GM12878 (cell line): ENCODE measurements around the gene DCP1A. TPM values are rescaled to one million over a fixed set of nuclear protein-coding genes. Genes with fewer than 3 reads are reported as not detected.

Experiments
- ATAC-seq: fragments of 200-7000 bp; cut with Tn5 transposase; 3 replicates; pipeline ENCODE4 v1.9.1; 2020; ENCODE audit warnings: mild to moderate bottlenecking, moderate library complexity
- BruUV-seq: library from RNA; stranded (reverse); fragments of 400-500 nt; replicated peaks from 2 replicates; lab custom pipeline; 2021; lab: Mats Ljungman, UMichigan
- CTCF ChIA-PET: fragments of 300-600 bp; sonication (Branson Sonifier 250); formaldehyde crosslinking; extraction: SDS; loops from one replicate; lab custom pipeline; 2021; ENCODE audit warnings: inconsistent platforms; lab: Yijun Ruan, JAX
- POLR2A ChIA-PET: fragments of 350-600 bp; formaldehyde crosslinking; extraction: SDS; loops from one replicate; lab custom pipeline; 2021; ENCODE audit warnings: inconsistent platforms; lab: Charles Lee
- RAD21 ChIA-PET: fragments of 300-600 bp; sonication (Branson Sonifier 250); formaldehyde crosslinking; loops from one replicate; lab custom pipeline; 2023; ENCODE audit warnings: antibody characterized with exemption; ENCODE audit not compliant: unreplicated experiment; lab: Charles Lee
- SMC1A ChIA-PET: fragments of 300-600 bp; sonication (Branson Sonifier 250); formaldehyde crosslinking; loops from one replicate; lab custom pipeline; 2023; ENCODE audit not compliant: unreplicated experiment, uncharacterized antibody; lab: Charles Lee
- DNase-seq: peaks from one replicate; pipeline ENCODE4 v3.0.0-alpha.2; 2011; ENCODE audit warnings: low read depth, low spot score
- FAIRE-seq: peaks from 3 replicates; lab custom pipeline; 2011; peaks lifted over from hg19 to GRCh38; lab: Jason Lieb, UNC
- H2AFZ ChIP-seq: 2 replicates; pipeline ENCODE4 v1.6.0; 2011; ENCODE audit warnings: low read depth, low read length, control low read depth; ENCODE audit not compliant: control insufficient read depth
- H3K27ac ChIP-seq: 2 replicates; pipeline ENCODE4 v1.5.1; 2011; ENCODE audit warnings: control low read depth; ENCODE audit not compliant: control insufficient read depth, insufficient read depth
- H3K27me3 ChIP-seq, 2 experiments: replicated peaks in 1 of 2; 2 replicates each; pipeline versions ENCODE4 v1.6.0 to v1.6.1; 2011; ENCODE audit warnings: low read length in 1 of 2; ENCODE audit not compliant: control insufficient read depth in 2 of 2, insufficient read depth in 2 of 2
- H3K36me3 ChIP-seq, 2 experiments: 2 replicates each; pipeline ENCODE4 v1.5.1; 2011; ENCODE audit warnings: low read length in 1 of 2; ENCODE audit not compliant: control insufficient read depth in 2 of 2, insufficient read depth in 2 of 2
- H3K4me1 ChIP-seq: 2 replicates; pipeline ENCODE4 v1.6.1; 2011; ENCODE audit warnings: mild to moderate bottlenecking, low read length, moderate library complexity, mixed read lengths; ENCODE audit not compliant: control insufficient read depth, insufficient read depth
- H3K4me2 ChIP-seq: 2 replicates; pipeline ENCODE4 v1.6.0; 2011; ENCODE audit warnings: control low read depth; ENCODE audit not compliant: control insufficient read depth, insufficient read depth
- H3K4me3 ChIP-seq: fragments of 200-600 bp; sonication (generic); 2 replicates; pipeline ENCODE4 v1.5.1; 2016
- H3K79me2 ChIP-seq: 2 replicates; pipeline ENCODE4 v1.6.0; 2011; ENCODE audit warnings: low read length; ENCODE audit not compliant: control insufficient read depth, insufficient read depth
- H3K9ac ChIP-seq: 2 replicates; pipeline ENCODE4 v1.8.0; 2011; ENCODE audit warnings: low read length, control low read depth, mixed read lengths; ENCODE audit not compliant: control insufficient read depth, insufficient read depth
- H3K9me3 ChIP-seq: replicated peaks from 3 replicates; pipeline ENCODE4 v1.5.1; 2011; ENCODE audit warnings: mild to moderate bottlenecking, low read length; ENCODE audit not compliant: control insufficient read depth, insufficient read depth
- H4K20me1 ChIP-seq: 2 replicates; pipeline ENCODE4 v1.6.0; 2011; ENCODE audit not compliant: control insufficient read depth, insufficient read depth
- ATF2 ChIP-seq: IDR thresholded peaks from 2 replicates; pipeline ENCODE4 v1.6.1; 2012; ENCODE audit warnings: low read length, inconsistent platforms
- FOXM1 ChIP-seq: IDR thresholded peaks from 2 replicates; pipeline ENCODE4 v1.6.1; 2012; ENCODE audit warnings: low read depth, mild to moderate bottlenecking, inconsistent platforms, low read length, moderate library complexity
- NKRF ChIP-seq: fragments of 450-650 bp; conservative IDR thresholded peaks from 2 replicates; pipeline ENCODE4 v1.6.1; 2017; ENCODE audit warnings: mild to moderate bottlenecking, moderate library complexity
- RBBP5 ChIP-seq: fragments of 200-600 bp; sonication (generic); conservative IDR thresholded peaks from 2 replicates; pipeline ENCODE4 v1.6.1; 2016
- ZBTB33 ChIP-seq: fragments of 450-650 bp; IDR thresholded peaks from 2 replicates; pipeline ENCODE4 v1.6.1; 2017; ENCODE audit warnings: mild to moderate bottlenecking
- ZNF384 ChIP-seq: IDR thresholded peaks from 2 replicates; pipeline ENCODE4 v1.6.1; 2012; ENCODE audit warnings: low read depth, mild to moderate bottlenecking, low read length, improper control_type of control experiment, borderline replicate concordance
- WGBS: methylation state at CpG from one replicate; pipeline ENCODE4 v1.1.6; 2016; ENCODE audit warnings: low lambda C conversion rate; ENCODE audit not compliant: insufficient replicate concordance, insufficient coverage; ENCODE audit errors: missing lambda C conversion rate; 5-methylcytosine and 5-hydroxymethylcytosine counted together
- in situ Hi-C: fragments of 300-500 bp; cut with MboI; formaldehyde crosslinking; loops from 9 replicates; pipeline ENCODE4 v1.14.3; 2018; ENCODE audit warnings: mixed read lengths
- intact Hi-C: fragments of 100-400 bp; cut with micrococcal nuclease; formaldehyde crosslinking; loops from one replicate; pipeline ENCODE4 v1.14.2; 2022; ENCODE audit not compliant: unreplicated experiment
- polyA plus RNA-seq, 11 experiments: library from polyadenylated mRNA; depleted of rRNA in 4 of 11; unstranded in 6 of 11; stranded (reverse) in 5 of 11; fragments of >200 nt; fragmentation: Nextera tagmentation in 4 of 11; fragmentation: Illumina TruSeq in 1 of 11; extraction: Ambion mirVana in 4 of 11; extraction: Trizol in 1 of 11; gene quantifications; 1 replicate in 1 of 11; 2 replicates in 10 of 11; pipeline versions ENCODE4 v1.2.1 to v1.2.3, GENCODE V29; 2011 to 2016; ENCODE audit warnings: inconsistent platforms in 2 of 11, missing spikeins in 2 of 11, low read depth in 1 of 11
- total RNA-seq, 4 experiments: library from RNA; depleted of rRNA in 3 of 4; stranded (reverse); fragments of >200 nt in 3 of 4; fragmentation: Illumina TruSeq in 1 of 4; extraction: Trizol in 1 of 4; gene quantifications; 2 replicates each; pipeline versions ENCODE4 v1.2.1 to v1.2.3, GENCODE V29; 2013 to 2021

Gene DCP1A
- total and polyA plus RNA-seq, 10 of the 15 experiments (the other 5 are each of a cell fraction or from before 2014, with no cell fraction given) = 12.5 to 34.6 (median 16.3) TPM

- TF ChIP-seq ATF2 = no peak
- TF ChIP-seq RBBP5 = no peak
- TF ChIP-seq ZBTB33 = no peak
- no peak for TF ChIP-seq FOXM1
These were observed 111.8 kb downstream of the DCP1A start (continued) for GRCh38 chr3:53235545-53235944.

- H3K79me2 ChIP-seq = no peaks in the 10 kb centered on the region
- peaks cover 37 to 66% of the 10 kb centered on the region in 2 experiments for H3K36me3 ChIP-seq
- no peaks in the 10 kb centered on the region for H3K9me3 ChIP-seq
- DNase-seq = no peak
- no peak overlapping the region for H3K9ac ChIP-seq
- no peak overlapping the region for H3K4me3 ChIP-seq
- H3K27ac ChIP-seq = no peak overlapping the region
- no peaks in the 10 kb centered on the region for H4K20me1 ChIP-seq
- POLR2A ChIA-PET = interaction anchor here (1.1 kb wide), 1 partner anchor 40 kb away, joined by 3 read pairs; no protein-coding TSS in a partner anchor
- intact Hi-C loops = no loop called here
- no peak for FAIRE-seq
- no peaks in the 10 kb centered on the region for H3K4me1 ChIP-seq
- CTCF ChIA-PET = interaction anchor here (1.1 to 1.5 kb wide), 2 partner anchors 102 to 121 kb away, joined by 3 to 6 read pairs; no protein-coding TSS in a partner anchor
- H2AFZ ChIP-seq = no peak overlapping the region
- no TSS peak for BruUV-seq
- RAD21 ChIA-PET = no interaction called here
- no peak overlapping the region for H3K4me2 ChIP-seq
- 93% methylated on average over 10 of the region's 10 CpGs for WGBS
- SMC1A ChIA-PET = interaction anchor here (0.6 to 0.7 kb wide), 2 partner anchors 9 to 40 kb away, joined by 3 read pairs; no protein-coding TSS in a partner anchor
- no peaks in the 10 kb centered on the region for H3K27me3 ChIP-seq
- TF ChIP-seq NKRF = no peak
- TF ChIP-seq ZNF384 = no peak
- ATAC-seq = no peak
- in situ Hi-C loops = no loop called here
These were observed 112.5 kb downstream of the DCP1A start for GRCh38 chr3:53234841-53235232.
